HEK293 (cell line): ENCODE data around the gene SH2D4B.

Experiments used
- CTCF ChIP-seq: fragments of 450-650 bp; formaldehyde crosslinking; IDR thresholded peaks from 2 replicates; pipeline ENCODE4 v1.5.1; 2016; ENCODE audit warnings: missing biosample characterization, missing genetic modification characterization
- GLI4 ChIP-seq: fragments of 450-650 bp; formaldehyde crosslinking; IDR thresholded peaks from 2 replicates; pipeline ENCODE4 v1.5.1; 2016; ENCODE audit warnings: missing biosample characterization, missing genetic modification characterization
- SETDB1 ChIP-seq: IDR thresholded peaks from one replicate; pipeline ENCODE4 v1.6.1; 2017; ENCODE audit warnings: mild to moderate bottlenecking, low read length, moderate library complexity, mixed read lengths; ENCODE audit not compliant: insufficient read length
- ZNF169 ChIP-seq: fragments of 450-650 bp; formaldehyde crosslinking; IDR thresholded peaks from 2 replicates; pipeline ENCODE4 v1.5.1; 2016; ENCODE audit warnings: missing biosample characterization, missing genetic modification characterization
- ZNF707 ChIP-seq: fragments of 450-650 bp; formaldehyde crosslinking; IDR thresholded peaks from 2 replicates; pipeline ENCODE4 v1.5.1; 2016; ENCODE audit warnings: missing biosample characterization, missing genetic modification characterization
- TF ChIP-seq, protein P1 (sequence below): fragments of 450-650 bp; formaldehyde crosslinking; IDR thresholded peaks from 2 replicates; pipeline ENCODE4 v1.5.1; 2016; ENCODE audit warnings: missing biosample characterization, missing genetic modification characterization

DNA sequence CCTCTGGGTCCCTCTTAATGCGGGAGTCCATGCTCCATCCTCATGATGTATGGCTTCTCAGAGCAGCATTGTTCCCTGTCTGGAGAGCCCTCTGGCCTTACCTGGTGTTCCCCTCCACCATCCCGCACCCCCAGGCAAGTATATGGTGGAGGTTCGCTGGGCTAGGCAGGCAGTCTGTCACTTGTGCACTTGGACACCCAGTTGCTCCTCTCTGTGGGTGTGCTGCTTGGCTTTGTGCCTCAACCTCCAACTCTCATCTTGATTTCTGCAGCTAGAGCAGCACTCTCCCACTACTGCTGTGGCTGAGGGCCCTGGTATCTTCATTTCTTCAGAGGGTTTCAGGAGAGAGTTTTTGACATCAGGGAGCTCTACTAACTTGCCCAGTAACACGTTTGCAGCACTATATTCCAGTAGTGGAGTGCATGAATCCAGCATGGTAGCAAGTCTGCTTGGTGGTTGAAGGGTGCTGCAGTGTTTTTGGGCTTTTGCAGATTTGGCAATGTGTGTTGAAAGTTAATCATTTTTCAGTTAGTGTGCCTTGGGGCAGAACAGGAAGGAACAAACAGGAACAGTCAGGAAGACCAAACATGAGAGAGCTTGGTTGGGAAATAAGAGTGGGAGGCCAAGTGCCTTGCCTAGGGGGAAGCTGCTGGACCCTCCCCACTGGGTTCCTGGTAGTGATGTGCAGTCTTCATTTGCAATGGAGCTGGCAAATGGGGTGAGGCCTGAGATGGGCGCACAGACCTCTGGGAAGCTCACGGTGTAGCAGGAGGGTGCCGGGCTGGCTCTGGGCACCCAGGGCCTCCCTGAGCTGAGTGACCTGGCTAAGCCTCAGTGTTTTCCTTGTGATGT lies 46.2 kb upstream of the SH2D4B start:
- TF ChIP-seq ZNF169 (tag by site-specific recombination) (no peak), CTCF (no peak), ZNF707 (no peak), GLI4 (no peak), SETDB1 (no peak)
- TF ChIP-seq, protein P1, sequence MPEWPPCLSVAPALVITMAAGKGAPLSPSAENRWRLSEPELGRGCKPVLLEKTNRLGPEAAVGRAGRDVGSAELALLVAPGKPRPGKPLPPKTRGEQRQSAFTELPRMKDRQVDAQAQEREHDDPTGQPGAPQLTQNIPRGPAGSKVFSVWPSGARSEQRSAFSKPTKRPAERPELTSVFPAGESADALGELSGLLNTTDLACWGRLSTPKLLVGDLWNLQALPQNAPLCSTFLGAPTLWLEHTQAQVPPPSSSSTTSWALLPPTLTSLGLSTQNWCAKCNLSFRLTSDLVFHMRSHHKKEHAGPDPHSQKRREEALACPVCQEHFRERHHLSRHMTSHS (tag by site-specific recombination): no peak
